GM23248 (cell line): ENCODE measurements around the gene NEUROD2.

ENCODE experiments used
- EZH2 ChIP-seq: fragments of 200-600 bp; sonication (generic); IDR thresholded peaks from 2 replicates; pipeline ENCODE4 v1.6.1; 2018; ENCODE audit warnings: antibody characterized with exemption, mild to moderate bottlenecking; ENCODE audit not compliant: insufficient read depth, poor library complexity, severe bottlenecking
- EZH2phosphoT487 ChIP-seq: fragments of 200-600 bp; sonication (generic); IDR thresholded peaks from 2 replicates; pipeline ENCODE4 v1.6.1; 2018; ENCODE audit warnings: antibody characterized with exemption, moderate library complexity, mild to moderate bottlenecking, low read depth; ENCODE audit not compliant: insufficient read depth

DNA sequence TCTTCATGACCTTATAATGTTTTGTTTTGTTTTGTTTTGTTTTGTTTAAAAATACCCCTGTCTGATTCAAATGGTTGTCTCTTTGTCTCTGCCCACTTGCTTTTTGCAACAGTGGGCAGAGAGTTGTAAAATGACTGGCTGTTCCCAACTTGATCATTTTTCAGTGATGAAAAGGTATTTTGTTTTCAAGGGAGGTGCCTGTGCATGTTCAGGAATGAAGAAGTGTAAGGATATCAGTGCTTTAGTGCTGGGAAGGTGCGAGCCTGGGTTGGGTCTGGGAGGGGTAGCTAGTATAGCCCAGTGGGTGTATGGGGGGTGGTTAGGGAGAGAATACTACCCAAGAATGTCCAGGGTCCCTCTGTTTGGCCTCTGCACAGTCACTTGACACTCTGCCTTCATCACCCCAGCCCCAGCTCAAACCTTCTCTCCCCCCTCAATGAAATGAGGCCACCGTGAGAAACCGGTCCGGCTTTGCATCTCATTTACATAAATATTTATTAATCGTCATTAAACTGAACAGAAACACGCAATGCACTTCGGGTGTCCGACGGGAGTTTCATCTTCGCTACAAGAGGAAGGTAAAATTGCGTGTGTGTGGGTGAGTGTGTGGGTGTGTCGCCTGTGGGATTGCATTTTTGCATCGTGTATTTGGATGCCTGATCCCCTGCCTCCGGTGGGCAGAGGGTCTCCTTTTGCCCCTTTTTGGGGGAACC is 4.3 kb downstream of the NEUROD2 start:
- TF ChIP-seq EZH2 (no peak), EZH2phosphoT487 (no peak)
